GM21360 (cell line): ENCODE data around the gene TWF2.
A peak's percentile ranks its signal among the peaks of the same experiment; 100 is the strongest.

Experiments used
- ATAC-seq: cut with Tn5 transposase; IDR thresholded peaks from one replicate; pipeline ENCODE4 v1.9.1; 2021; ENCODE audit warnings: mild to moderate bottlenecking, moderate library complexity; ENCODE audit not compliant: unreplicated experiment

TWF2 gene

GRCh38 chr3:52204337-52205073 is 34.5 kb downstream of the TWF2 start:
- ATAC-seq, result no peak

GRCh38 chr3:52203701-52204100 is 35.3 kb downstream of the TWF2 start:
- no peak for ATAC-seq

DNA sequence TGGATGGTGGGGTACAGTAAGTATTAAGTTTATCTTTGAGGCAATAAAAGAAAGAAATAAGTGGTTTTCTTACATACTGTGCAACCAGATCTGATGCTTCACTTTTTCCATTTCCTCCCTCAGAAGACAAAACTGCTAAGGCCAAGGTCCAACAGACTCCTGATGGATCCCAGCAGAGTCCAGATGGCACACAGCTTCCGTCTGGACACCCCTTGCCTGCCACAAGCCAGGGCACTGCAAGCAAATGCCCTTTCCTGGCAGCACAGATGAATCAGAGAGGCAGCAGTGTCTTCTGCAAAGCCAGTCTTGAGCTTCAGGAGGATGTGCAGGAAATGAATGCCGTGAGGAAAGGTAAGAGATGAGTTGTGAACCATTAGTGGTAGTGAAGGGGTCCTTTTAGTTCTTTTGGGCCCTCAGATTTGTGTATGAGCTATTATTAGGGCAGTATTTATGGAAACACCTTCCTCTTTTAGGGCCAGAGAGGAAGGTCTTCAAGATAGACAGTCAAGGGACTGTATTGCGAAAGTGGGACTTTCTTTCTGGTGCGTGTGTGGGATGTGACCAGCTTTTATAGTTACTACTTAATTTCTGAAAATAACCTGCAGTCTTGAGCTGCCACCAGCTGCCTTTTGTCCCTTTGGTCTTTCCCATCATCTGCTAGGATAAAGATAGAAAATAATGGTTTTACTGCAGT is 36.4 kb downstream of the TWF2 start:
- ATAC-seq, result no peak

GRCh38 chr3:52200981-52201679 is 37.8 kb downstream of the TWF2 start:
- no peak for ATAC-seq

DNA sequence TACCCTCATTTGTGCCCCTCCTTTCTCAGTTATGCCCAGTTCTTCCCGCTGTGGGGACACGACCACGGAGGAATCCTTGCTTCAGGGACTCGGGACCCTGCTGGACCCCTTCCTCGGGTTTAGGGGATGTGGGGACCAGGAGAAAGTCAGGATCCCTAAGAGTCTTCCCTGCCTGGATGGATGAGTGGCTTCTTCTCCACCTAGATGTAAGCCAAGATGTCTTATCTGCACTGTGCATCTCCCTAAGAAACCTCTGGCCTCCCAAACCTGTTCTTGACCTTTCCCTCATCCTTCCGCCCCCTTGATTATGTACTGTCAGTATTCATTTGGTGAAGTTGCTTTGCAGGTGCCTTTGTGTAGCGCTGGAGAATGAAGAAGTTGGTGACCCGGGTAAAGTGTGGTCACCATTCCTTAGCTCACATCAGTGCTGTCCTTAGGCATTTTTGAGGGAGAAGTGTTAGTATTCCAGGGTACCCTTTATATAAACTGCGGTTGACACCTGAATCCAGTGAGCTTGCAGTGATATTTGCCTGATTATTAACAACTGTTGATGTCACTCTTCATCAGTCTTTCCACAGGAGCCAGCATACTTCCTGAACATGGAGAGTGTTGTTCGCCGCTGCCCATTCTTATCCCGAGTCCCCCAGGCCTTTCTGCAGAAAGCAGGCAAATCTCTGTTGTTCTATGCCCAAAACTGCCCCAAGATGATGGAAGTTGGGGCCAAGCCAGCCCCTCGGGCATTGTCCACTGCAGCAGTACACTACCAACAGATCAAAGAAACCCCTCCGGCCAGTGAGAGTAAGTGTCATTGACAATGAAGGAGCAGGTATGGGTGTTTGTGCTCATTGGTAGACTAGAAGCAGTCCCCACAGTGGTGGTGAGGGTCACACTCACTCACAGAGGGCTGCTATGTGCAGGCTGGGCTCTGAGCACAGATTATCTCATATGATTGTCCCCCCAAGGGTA is 40.0 kb downstream of the TWF2 start:
- no peak for ATAC-seq

GRCh38 chr3:52197842-52198625 is 40.9 kb downstream of the TWF2 start, which contains the start of gene ALAS1:
ALAS1 (plus strand) TSS chr3:52198160; CDS start chr3:52199242, 1,082 bp downstream.
- peak; percentile 65 for ATAC-seq

DNA sequence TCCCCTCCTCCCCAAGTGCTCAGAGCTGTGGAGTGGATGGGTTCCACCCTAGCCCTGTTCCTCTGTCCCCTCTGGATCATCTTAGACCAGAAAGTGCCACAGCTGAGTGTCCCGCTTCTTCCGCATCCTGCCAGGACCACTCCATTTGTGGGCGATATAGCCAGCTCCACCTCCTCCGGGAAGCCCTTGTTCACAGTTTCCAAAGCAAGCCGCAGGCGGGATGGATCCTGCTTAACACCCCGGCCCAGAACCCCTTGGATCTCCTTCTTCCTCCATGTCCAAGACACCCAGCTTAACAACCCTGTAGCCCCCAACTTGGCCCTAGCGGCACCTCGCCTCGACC is 41.5 kb downstream of the TWF2 start:
- ATAC-seq, result no peak

- ATAC-seq, result no peak
These were observed 42.0 kb downstream of the TWF2 start for GRCh38 chr3:52196977-52197376.

GRCh38 chr3:52195823-52196331 is 43.1 kb downstream of the TWF2 start:
- ATAC-seq, result no peak

GRCh38 chr3:52195291-52195597 is 43.7 kb downstream of the TWF2 start:
- no peak for ATAC-seq

DNA sequence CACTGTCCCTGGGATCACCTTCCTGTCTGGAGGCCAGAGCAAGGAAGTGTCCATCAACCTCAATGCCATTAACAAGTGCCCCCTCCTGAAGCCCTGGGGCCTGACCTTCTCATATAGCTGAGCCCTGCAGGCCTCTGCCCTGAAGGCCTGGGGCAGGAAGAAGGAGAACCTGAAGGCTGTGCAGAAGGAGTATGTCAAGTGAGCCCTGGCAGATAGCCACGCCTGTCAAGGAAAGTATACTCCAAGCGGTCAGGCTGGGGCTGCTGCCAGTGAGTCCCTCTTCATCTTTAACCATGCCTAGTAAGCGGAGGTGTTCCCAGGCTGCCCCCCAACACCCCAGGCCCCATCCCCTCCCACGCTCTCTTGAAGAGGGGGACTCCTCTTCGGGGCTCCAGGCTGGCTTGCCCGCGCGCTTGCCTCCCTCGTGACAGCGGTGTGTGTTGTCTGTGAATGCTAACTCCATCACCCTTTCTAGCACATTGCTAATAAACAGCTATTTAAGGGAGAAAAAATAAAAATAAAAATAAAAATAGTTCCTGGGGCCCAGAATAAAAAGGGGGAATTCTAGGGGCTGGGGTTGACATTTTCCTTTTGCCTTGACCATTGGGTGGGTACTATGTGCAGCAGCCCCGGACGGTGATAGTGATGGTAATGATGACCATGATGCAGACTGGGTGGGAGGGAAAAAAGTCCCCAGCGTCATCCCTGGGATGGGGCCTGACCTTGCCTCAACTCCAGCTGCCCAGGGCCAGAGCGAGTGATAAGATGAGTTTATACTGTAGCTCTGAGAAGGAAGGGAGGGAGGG is 44.3 kb downstream of the TWF2 start:
- no peak for ATAC-seq

- no peak for ATAC-seq
These were observed 45.9 kb downstream of the TWF2 start for GRCh38 chr3:52193065-52193464.

- ATAC-seq, result no peak
These were observed 47.3 kb downstream of the TWF2 start for GRCh38 chr3:52191663-52192062.

- ATAC-seq, result no peak
These were observed 48.5 kb downstream of the TWF2 start for GRCh38 chr3:52190294-52191074.

DNA sequence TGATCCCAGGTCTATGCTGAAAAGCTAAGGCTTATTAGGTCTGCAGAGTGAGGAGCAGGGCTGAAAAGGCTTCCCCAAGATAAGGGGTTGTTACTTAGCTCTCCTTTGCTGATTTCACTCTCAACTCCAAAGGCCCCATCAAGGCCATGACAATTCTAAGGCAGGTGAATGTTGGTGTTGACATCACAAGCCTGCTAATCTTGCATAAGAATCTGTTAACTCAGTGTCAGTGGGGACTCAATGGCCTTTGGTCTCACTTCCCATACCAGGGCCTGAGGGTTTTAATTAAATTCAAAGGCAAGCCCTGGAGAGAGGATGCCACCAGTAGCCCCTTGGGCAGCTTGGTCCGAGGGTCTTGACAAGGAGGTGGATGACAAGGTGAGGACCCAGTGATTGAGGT is 50.4 kb downstream of the TWF2 start:
- no peak for ATAC-seq

- ATAC-seq, result no peak
These were observed 52.2 kb downstream of the TWF2 start for GRCh38 chr3:52186729-52187128.

DNA sequence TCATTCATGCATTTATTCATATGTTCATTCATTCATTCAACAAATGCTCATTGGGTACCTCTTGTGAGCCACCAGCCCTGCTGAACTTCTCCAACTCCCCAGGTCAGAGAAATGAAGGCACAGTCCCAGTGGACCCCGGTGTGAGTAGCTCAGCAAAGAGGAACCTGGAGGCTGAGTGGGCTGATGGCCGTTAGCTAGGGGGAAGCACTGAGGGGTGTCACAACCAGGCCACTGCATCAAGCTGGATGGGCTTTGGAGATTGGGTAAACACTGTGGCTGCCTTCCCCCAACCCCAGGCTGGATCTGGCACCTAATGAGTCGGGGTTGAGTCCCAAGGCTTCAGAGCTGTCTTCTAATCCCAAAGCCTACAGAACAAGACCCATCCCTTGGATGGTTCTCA is 53.1 kb downstream of the TWF2 start:
- no peak for ATAC-seq

- no peak for ATAC-seq
These were observed 53.6 kb downstream of the TWF2 start for GRCh38 chr3:52185311-52185710.
